ENCODE results near the gene GMPR2.

The GMPR2 gene

DNA sequence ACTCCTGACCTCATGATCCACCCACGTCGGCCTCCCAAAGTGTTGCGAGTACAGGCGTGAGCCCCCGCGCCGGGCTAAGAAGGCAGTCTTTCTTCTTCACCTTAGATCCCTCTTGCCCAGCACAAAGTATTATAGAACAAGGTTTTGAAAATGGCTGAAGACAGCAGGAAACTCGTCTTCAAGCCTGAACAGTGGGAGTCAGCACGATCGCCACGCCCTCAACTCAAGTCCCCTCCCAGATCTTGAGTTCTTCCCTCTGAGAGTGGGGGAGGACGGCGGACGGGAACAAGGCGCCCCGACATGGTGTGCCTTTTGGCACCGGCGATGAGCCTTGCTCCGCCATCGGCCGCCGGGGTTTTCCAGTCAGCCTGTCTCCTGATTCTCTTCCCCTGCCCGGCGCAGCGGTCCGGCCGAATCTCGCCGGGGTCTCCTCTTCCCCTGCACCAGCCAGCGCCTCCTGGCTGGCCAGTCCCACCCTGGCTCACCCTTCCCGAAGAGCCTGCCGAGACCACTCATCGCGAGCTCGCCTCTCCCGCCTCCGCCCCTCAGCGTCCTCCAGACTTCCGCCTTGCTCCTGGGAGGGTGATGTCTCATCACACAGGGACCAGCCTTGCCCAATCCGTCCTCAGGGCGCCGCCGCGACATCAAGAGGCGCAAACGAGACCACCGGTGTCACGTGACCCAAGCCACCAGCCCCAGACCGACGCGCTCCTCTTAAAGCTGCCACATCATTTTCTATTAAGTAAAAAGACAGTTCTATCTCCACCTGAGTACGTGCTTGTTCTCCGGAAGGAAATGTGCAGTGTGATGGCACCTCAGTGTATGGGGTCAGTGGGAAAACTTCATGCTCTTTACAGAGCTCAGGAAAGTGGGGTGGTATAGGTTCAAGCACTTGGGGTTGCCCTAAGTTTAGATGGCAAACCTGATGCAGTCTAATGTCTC lies 19.5 kb upstream of the GMPR2 start, which contains the start of gene CHMP4A:
Gene CHMP4A, minus strand, starts transcription at position 565 of the 942 bp plus-strand sequence. Its CDS starts 49 bp downstream, at position 516.
- Histone ChIP-seq H3K36me3 (ENCODE audit: insufficient read depth) (no peaks in the 10 kb centered on the region), H2AFZ (ENCODE audit: low read depth) (peak within 1 kb of the TSS; percentile 45; the same call in 1 of the 2 replicates), H3K4me1 (ENCODE audit: low read depth, poor library complexity, severe bottlenecking) (peaks cover 22% of the 10 kb centered on the region), H3K27ac (peak within 1 kb of the TSS; percentile 89), H3K27me3 (ENCODE audit: insufficient read depth, low read depth) (no peaks in the 10 kb centered on the region), H4K20me1 (ENCODE audit: insufficient read depth) (no peaks in the 10 kb centered on the region), H3K9ac (peak within 1 kb of the TSS; percentile 81), H3K79me2 (ENCODE audit: insufficient read depth, low read depth) (0 out of 2 replicates have a peak, but pooled peaks cover 9% of the 10 kb centered on the region), H3K4me3 (IDR thresholded peaks at IDR 0.05; ENCODE audit: insufficient read depth, low read depth, low read length) (no peak within 1 kb of the TSS), H3K4me2 (peak within 1 kb of the TSS; percentile 64)
- TF ChIP-seq CTCF (conservative IDR thresholded peaks at IDR 0.05; ENCODE audit: low read depth, low read length): no peak

DNA sequence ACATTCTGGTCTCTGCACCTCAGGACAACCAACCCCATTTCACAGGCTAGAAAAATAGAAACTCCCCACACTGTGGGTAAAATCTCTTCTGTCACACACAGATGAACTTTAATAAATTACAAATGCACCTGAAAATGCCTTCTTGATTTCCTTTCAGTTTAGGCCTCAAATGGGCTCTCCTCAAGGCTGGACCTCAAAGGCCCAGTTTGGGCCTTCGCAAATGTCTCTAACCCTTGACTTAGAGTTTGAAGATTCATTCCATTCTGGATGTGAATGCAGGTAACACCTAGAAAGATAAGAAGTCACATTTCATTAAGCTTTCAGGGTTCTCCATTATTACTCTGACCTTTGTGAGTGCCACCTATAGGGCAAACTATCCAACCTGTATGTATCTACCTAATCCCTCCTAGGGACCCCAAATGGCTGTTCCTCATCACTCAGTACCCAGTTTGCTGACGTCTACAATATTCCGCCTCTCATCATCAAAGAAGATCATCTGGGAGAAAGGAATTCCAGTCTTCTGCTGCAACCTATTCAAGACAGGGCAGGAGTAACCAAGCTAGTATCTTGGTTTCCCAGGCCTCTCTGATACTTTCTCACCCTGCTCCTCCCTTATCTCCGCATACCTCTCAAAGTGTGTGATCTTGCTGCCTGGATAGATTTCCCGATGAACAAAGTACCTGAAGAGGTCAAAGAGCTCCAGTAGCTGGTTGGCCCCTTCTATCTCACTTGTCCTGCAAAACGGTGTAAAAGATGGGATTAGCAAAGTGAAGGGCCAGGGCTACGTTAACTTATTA lies 18.7 kb upstream of the GMPR2 start:
- Histone ChIP-seq H3K4me1 (ENCODE audit: low read depth, poor library complexity, severe bottlenecking) (peaks cover 22% of the 10 kb centered on the region), H3K79me2 (ENCODE audit: insufficient read depth, low read depth) (0 out of 2 replicates have a peak, but pooled peaks cover 9% of the 10 kb centered on the region), H3K36me3 (ENCODE audit: insufficient read depth) (no peaks in the 10 kb centered on the region), H3K27ac (peak overlapping the region; percentile 89), H3K27me3 (ENCODE audit: insufficient read depth, low read depth) (no peaks in the 10 kb centered on the region), H3K4me3 (IDR thresholded peaks at IDR 0.05; ENCODE audit: insufficient read depth, low read depth, low read length) (no peak overlapping the region), H4K20me1 (ENCODE audit: insufficient read depth) (no peaks in the 10 kb centered on the region), H2AFZ (ENCODE audit: low read depth) (peak overlapping the region; percentile 45; the same call in 1 of the 2 replicates), H3K4me2 (peak overlapping the region; percentile 64), H3K9ac (peak overlapping the region; percentile 81; the same call in 1 of the 2 replicates)
- no peak for TF ChIP-seq CTCF (conservative IDR thresholded peaks at IDR 0.05; ENCODE audit: low read depth, low read length)

GRCh38 chr14:24215495-24216344 lies 17.0 kb upstream of the GMPR2 start, which contains the start of gene MDP1:
MDP1 (minus strand) TSS chr14:24216066; CDS start chr14:24215955, 111 bp downstream.
- Histone ChIP-seq H3K27ac (peak within 1 kb of the TSS; percentile 58), H3K4me2 (peak within 1 kb of the TSS; percentile 64), H2AFZ (ENCODE audit: low read depth) (peak within 1 kb of the TSS; percentile 64), H3K9ac (peak within 1 kb of the TSS; percentile 53; the same call in 1 of the 2 replicates), H3K4me3 (IDR thresholded peaks at IDR 0.05; ENCODE audit: insufficient read depth, low read depth, low read length) (no peak within 1 kb of the TSS), H3K79me2 (ENCODE audit: insufficient read depth, low read depth) (peaks cover 9% of the 10 kb centered on the region; the same call in 1 of the 2 replicates), H3K36me3 (ENCODE audit: insufficient read depth) (no peaks in the 10 kb centered on the region), H4K20me1 (ENCODE audit: insufficient read depth) (no peaks in the 10 kb centered on the region), H3K27me3 (ENCODE audit: insufficient read depth, low read depth) (no peaks in the 10 kb centered on the region), H3K4me1 (ENCODE audit: low read depth, poor library complexity, severe bottlenecking) (peaks cover 22% of the 10 kb centered on the region)
- 0 out of 2 replicates have a peak, but pooled peaks have one; percentile 46 for TF ChIP-seq CTCF (conservative IDR thresholded peaks at IDR 0.05; ENCODE audit: low read depth, low read length)

Data from KMS-11 (cell line).